Erythroblast (primary cell): ENCODE results near the gene EHMT1.

Source experiments
- GATA1 ChIP-seq: IDR thresholded peaks from 2 replicates; pipeline ENCODE4 v1.6.1; 2011; ENCODE audit warnings: low read depth, mild to moderate bottlenecking, control low read depth, low read length, moderate library complexity
- POLR2A ChIP-seq: IDR thresholded peaks from 2 replicates; pipeline ENCODE4 v1.6.1; 2011; ENCODE audit warnings: mild to moderate bottlenecking, low read length

GRCh38 chr9:137734181-137734580 is 115.4 kb downstream of the EHMT1 start:
- TF ChIP-seq POLR2A (no peak), GATA1 (no peak)
